HG03354 (cell line): ENCODE results near the gene P3H4.
A peak's percentile ranks its signal among the peaks of the same experiment; 100 is the strongest.
"Not testable (repeated sequence)": the region's sequence is repeated elsewhere in the genome, so short reads cannot be mapped to it uniquely, and the experiment has no call there.

Experiments
- ATAC-seq: cut with Tn5 transposase; IDR thresholded peaks from one replicate; pipeline ENCODE4 v1.9.1; 2021; ENCODE audit warnings: mild to moderate bottlenecking; ENCODE audit not compliant: unreplicated experiment, poor library complexity, severe bottlenecking

P3H4 gene

GRCh38 chr17:41811549-41812380 lies at the start of gene P3H4:
TSS of gene P3H4 (minus strand) at chr17:41811949. CDS start at chr17:41811915, 34 bp downstream.
- ATAC-seq = peak; percentile 71

- ATAC-seq = no peak
Observed at GRCh38 chr17:41860254-41860931, 48.6 kb upstream of the P3H4 start.

- ATAC-seq = not testable (repeated sequence)
Observed at GRCh38 chr17:41851382-41851781, 39.6 kb upstream of the P3H4 start.

GRCh38 chr17:41849251-41849990 lies 37.7 kb upstream of the P3H4 start:
- ATAC-seq = no peak

GRCh38 chr17:41848788-41849187 lies 37.0 kb upstream of the P3H4 start:
- ATAC-seq = no peak

GRCh38 chr17:41844971-41845370 lies 33.2 kb upstream of the P3H4 start:
- ATAC-seq = no peak

GRCh38 chr17:41840781-41841180 lies 29.0 kb upstream of the P3H4 start:
- not testable (repeated sequence) for ATAC-seq

- not testable (repeated sequence) for ATAC-seq
Observed at GRCh38 chr17:41839448-41839847, 27.7 kb upstream of the P3H4 start.

- no peak for ATAC-seq
Observed at GRCh38 chr17:41837761-41838538, 26.2 kb upstream of the P3H4 start, which contains the start of gene KLHL10. TSS of gene KLHL10 (plus strand) at chr17:41837825. CDS start at chr17:41837933, 108 bp downstream.

- ATAC-seq = no peak
Observed at GRCh38 chr17:41836550-41837196, 24.9 kb upstream of the P3H4 start.

- ATAC-seq = no peak
Observed at GRCh38 chr17:41835800-41836549, 24.2 kb upstream of the P3H4 start, which contains the start of gene NT5C3B. TSS of gene NT5C3B (minus strand) at chr17:41836232. CDS start at chr17:41836193, 39 bp downstream.

GRCh38 chr17:41835214-41835799 lies 23.6 kb upstream of the P3H4 start:
- ATAC-seq = no peak

GRCh38 chr17:41829961-41830360 lies 18.2 kb upstream of the P3H4 start:
- not testable (repeated sequence) for ATAC-seq

- ATAC-seq = no peak
Observed at GRCh38 chr17:41825175-41825845, 13.6 kb upstream of the P3H4 start.

GRCh38 chr17:41824086-41824485 lies 12.3 kb upstream of the P3H4 start:
- no peak for ATAC-seq

GRCh38 chr17:41823580-41823979 lies 11.8 kb upstream of the P3H4 start:
- no peak for ATAC-seq

- no peak for ATAC-seq
Observed at GRCh38 chr17:41823141-41823524, 11.4 kb upstream of the P3H4 start.
